Activated CD4-positive, alpha-beta T cell treated with anti-CD3 and anti-CD28 coated beads for 24 hours (primary cell): ENCODE measurements around the gene ZNF544.

Source experiments
- DNase-seq, 2 donors: peaks; one replicate each; pipeline ENCODE4 v3.0.0-alpha.2; 2020; ENCODE audit warnings: low read depth in 2 of 2

Gene ZNF544

GRCh38 chr19:58228585-58229254, at the start of gene ZNF544:
ZNF544 (plus strand) TSS chr19:58228914; CDS start chr19:58244024, 15,110 bp downstream.
- DNase-seq, result peak; percentile 45 to 61

GRCh38 chr19:58181902-58182576, 46.7 kb upstream of the ZNF544 start:
- DNase-seq, result peak; percentile 31

GRCh38 chr19:58182577-58182988, 46.1 kb upstream of the ZNF544 start:
- peak in 1 of 2 donors; percentile 70 for DNase-seq

- peak; percentile 88 to 90 for DNase-seq
Observed at GRCh38 chr19:58182989-58183816, 45.5 kb upstream of the ZNF544 start, which contains the start of gene ZNF274. ZNF274 (plus strand) TSS chr19:58183061; CDS start chr19:58183966, 905 bp downstream.

GRCh38 chr19:58183817-58184215, 44.9 kb upstream of the ZNF544 start:
- peak in 1 of 2 donors; percentile 14 for DNase-seq

GRCh38 chr19:58196901-58197616, 31.7 kb upstream of the ZNF544 start:
- DNase-seq, result no peak

- no peak for DNase-seq
Observed at GRCh38 chr19:58203814-58204475, 24.8 kb upstream of the ZNF544 start.

GRCh38 chr19:58204566-58204965, 24.1 kb upstream of the ZNF544 start:
- no peak for DNase-seq

GRCh38 chr19:58209577-58209976, 19.1 kb upstream of the ZNF544 start:
- no peak for DNase-seq

- no peak for DNase-seq
Observed at GRCh38 chr19:58212336-58213074, 16.2 kb upstream of the ZNF544 start.

- no peak for DNase-seq
Observed at GRCh38 chr19:58213075-58213369, 15.7 kb upstream of the ZNF544 start.

- DNase-seq, result no peak
Observed at GRCh38 chr19:58217069-58217481, 11.6 kb upstream of the ZNF544 start.

GRCh38 chr19:58217607-58218391, 10.9 kb upstream of the ZNF544 start:
- DNase-seq, result no peak

- peak; percentile 12 to 22 for DNase-seq
Observed at GRCh38 chr19:58218899-58219298, 9.8 kb upstream of the ZNF544 start.

GRCh38 chr19:58227964-58228584, 640 bp upstream of the ZNF544 start:
- no peak for DNase-seq

GRCh38 chr19:58229255-58229639, 533 bp downstream of the ZNF544 start:
- peak in 1 of 2 donors; percentile 5 for DNase-seq

- DNase-seq, result no peak
Observed at GRCh38 chr19:58237324-58237723, 8.6 kb downstream of the ZNF544 start.

- no peak for DNase-seq
Observed at GRCh38 chr19:58243351-58243750, 14.6 kb downstream of the ZNF544 start.

GRCh38 chr19:58248886-58249285, 20.2 kb downstream of the ZNF544 start:
- no peak for DNase-seq
